GM19438 (cell line): Measurements from ENCODE around the gene KCTD14.

Experiments used
- ATAC-seq: cut with Tn5 transposase; IDR thresholded peaks from one replicate; pipeline ENCODE4 v1.9.1; 2021; ENCODE audit warnings: low read depth; ENCODE audit not compliant: unreplicated experiment

The KCTD14 gene

DNA sequence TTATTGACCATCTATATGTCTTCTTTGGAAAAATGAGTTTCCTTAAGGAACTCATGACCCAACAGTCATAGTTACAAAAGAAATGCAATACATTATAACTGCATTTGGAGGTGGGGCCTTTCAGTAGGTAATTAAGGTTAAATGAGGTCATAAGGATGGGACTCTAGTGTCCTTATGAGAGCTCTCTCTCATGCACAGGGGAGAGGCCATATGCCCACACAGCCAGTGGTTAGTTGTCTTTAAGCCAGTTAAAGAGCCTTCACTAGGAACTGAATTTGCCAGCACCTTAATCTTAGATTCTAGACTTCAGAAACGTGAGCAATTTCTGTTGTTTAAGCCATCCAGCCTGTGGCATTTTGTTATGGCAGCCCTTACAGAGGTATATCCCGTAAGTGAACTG, 56.0 kb downstream of the KCTD14 start:
- ATAC-seq = no peak

DNA sequence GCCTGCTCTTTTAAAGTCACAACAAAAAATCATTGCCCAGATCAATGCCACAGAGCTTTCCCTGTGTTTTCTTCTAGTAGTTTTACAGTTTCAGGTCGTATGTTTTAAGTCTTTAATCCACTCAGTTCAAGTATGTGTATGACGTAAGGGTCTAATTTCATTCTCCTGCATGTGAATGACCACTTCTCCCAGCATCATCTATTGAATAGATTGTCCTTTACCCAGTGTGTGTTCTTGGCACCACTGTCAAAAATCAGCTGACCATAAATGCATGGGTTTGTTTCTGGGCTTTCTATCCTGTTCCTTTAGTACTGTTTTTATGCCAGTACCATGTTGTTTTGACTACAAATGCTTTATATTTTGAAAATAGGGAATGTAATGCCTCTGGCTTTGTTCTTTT, 56.7 kb downstream of the KCTD14 start:
- ATAC-seq = no peak
